Germinal center (tissue), 1 donor: ENCODE results near the gene CNIH3.

ENCODE experiments used
- DNase-seq: peaks from one replicate; pipeline ENCODE4 v3.0.0; 2012; ENCODE audit warnings: mixed read lengths, low spot score

Gene CNIH3

GRCh38 chr1:224616756-224617409 lies 766 bp downstream of the CNIH3 start:
- DNase-seq = no peak

- DNase-seq = no peak
Measured at GRCh38 chr1:224617410-224618355, 1.6 kb downstream of the CNIH3 start.

- DNase-seq = no peak
Measured at GRCh38 chr1:224619209-224619608, 3.1 kb downstream of the CNIH3 start.

GRCh38 chr1:224620105-224620504 lies 4.0 kb downstream of the CNIH3 start:
- no peak for DNase-seq

GRCh38 chr1:224621813-224622682 lies 5.9 kb downstream of the CNIH3 start:
- no peak for DNase-seq

- no peak for DNase-seq
Measured at GRCh38 chr1:224622831-224623230, 6.7 kb downstream of the CNIH3 start.

- no peak for DNase-seq
Measured at GRCh38 chr1:224623310-224623714, 7.2 kb downstream of the CNIH3 start.

GRCh38 chr1:224623743-224624333 lies 7.7 kb downstream of the CNIH3 start:
- DNase-seq = no peak

GRCh38 chr1:224624432-224624831 lies 8.3 kb downstream of the CNIH3 start:
- no peak for DNase-seq

- DNase-seq = no peak
Measured at GRCh38 chr1:224626042-224626441, 9.9 kb downstream of the CNIH3 start.

GRCh38 chr1:224629965-224630364 lies 13.8 kb downstream of the CNIH3 start:
- no peak for DNase-seq

- DNase-seq = no peak
Measured at GRCh38 chr1:224631462-224632115, 15.5 kb downstream of the CNIH3 start.

- DNase-seq = no peak
Measured at GRCh38 chr1:224632381-224632871, 16.3 kb downstream of the CNIH3 start.

GRCh38 chr1:224632921-224633321 lies 16.8 kb downstream of the CNIH3 start:
- DNase-seq = no peak

GRCh38 chr1:224635356-224635755 lies 19.2 kb downstream of the CNIH3 start:
- no peak for DNase-seq

- DNase-seq = no peak
Measured at GRCh38 chr1:224637515-224637914, 21.4 kb downstream of the CNIH3 start.

GRCh38 chr1:224637936-224638335 lies 21.8 kb downstream of the CNIH3 start:
- no peak for DNase-seq

- DNase-seq = no peak
Measured at GRCh38 chr1:224639426-224639975, 23.4 kb downstream of the CNIH3 start.

GRCh38 chr1:224640018-224640417 lies 23.9 kb downstream of the CNIH3 start:
- no peak for DNase-seq

GRCh38 chr1:224640587-224640986 lies 24.5 kb downstream of the CNIH3 start:
- DNase-seq = no peak

GRCh38 chr1:224641030-224641429 lies 24.9 kb downstream of the CNIH3 start:
- no peak for DNase-seq
